Prostate gland (tissue), 2 donors: Measurements from ENCODE around the gene ELFN1. TPM values are rescaled to one million over a fixed set of nuclear protein-coding genes. Genes with fewer than 3 reads are reported as not detected.

Experiments
- DNase-seq: peaks from one replicate; pipeline ENCODE4 v3.0.0-alpha.2; 2019; ENCODE audit warnings: low spot score
- H3K27ac ChIP-seq, 2 donors: fragments of 200-600 bp; sonication (generic); 2 replicates each; pipeline ENCODE4 v1.5.1; 2017 to 2019
- H3K27me3 ChIP-seq: fragments of 200-600 bp; sonication (generic); replicated peaks from 2 replicates; pipeline ENCODE4 v1.5.1; 2019; ENCODE audit not compliant: insufficient read depth
- H3K36me3 ChIP-seq, 2 donors: fragments of 200-600 bp; sonication (generic); 1 replicate in 1 of 2; 2 replicates in 1 of 2; pipeline versions ENCODE4 v1.5.1 to v1.8.1; 2017 to 2019
- H3K4me1 ChIP-seq: fragments of 200-600 bp; sonication (generic); replicated peaks from 2 replicates; pipeline ENCODE4 v1.5.1; 2019
- H3K4me3 ChIP-seq, 2 donors: fragments of 200-600 bp; sonication (generic); 2 replicates each; pipeline ENCODE4 v1.5.1; 2017 to 2019
- H3K9me3 ChIP-seq: fragments of 200-600 bp; sonication (generic); 2 replicates; pipeline ENCODE4 v1.5.1; 2017
- CTCF ChIP-seq, 4 experiments: fragments of 200-600 bp in 2 of 4; fragments of 450-650 bp in 2 of 4; sonication (generic) in 2 of 4; IDR thresholded peaks; 1 replicate in 3 of 4; 2 replicates in 1 of 4; pipeline ENCODE4 v1.5.1; 2016 to 2019; ENCODE audit warnings: antibody characterized with exemption in 4 of 4, mild to moderate bottlenecking in 2 of 4, moderate library complexity in 2 of 4
- POLR2A ChIP-seq: fragments of 450-650 bp; IDR thresholded peaks from one replicate; pipeline ENCODE4 v1.6.1; 2016; ENCODE audit warnings: antibody characterized with exemption, mild to moderate bottlenecking
- POLR2AphosphoS5 ChIP-seq: sonication (generic); formaldehyde crosslinking; IDR thresholded peaks from one replicate; pipeline ENCODE4 v1.6.1; 2017; ENCODE audit warnings: antibody characterized with exemption
- WGBS: methylation state at CpG from one replicate; pipeline ENCODE4 v1.1.5; 2018; 5-methylcytosine and 5-hydroxymethylcytosine counted together
- intact Hi-C: fragments of 100-400 bp; cut with DNase I; formaldehyde crosslinking; loops from one replicate; pipeline ENCODE4 v1.14.2; 2022
- total RNA-seq, 2 donors: library from RNA; depleted of rRNA; stranded (reverse); fragments of >200 nt; gene quantifications; one replicate each; pipeline ENCODE4 v1.1.0, GENCODE V29; 2016

Gene ELFN1
- total RNA-seq, 2 donors from 2014 or later = 2.0 to 3.0 TPM

GRCh38 chr7:1676550-1677078, 6.5 kb downstream of the ELFN1 start:
- H3K27ac ChIP-seq = no peak overlapping the region
- intact Hi-C loops = no loop called here
- no peak for TF ChIP-seq POLR2A
- no peak for TF ChIP-seq CTCF (IDR thresholded peaks at IDR 0.05)
- no peak for TF ChIP-seq POLR2AphosphoS5
- 81% methylated on average over 23 of the region's 23 CpGs for WGBS
- peaks cover 4% of the 10 kb centered on the region for H3K27me3 ChIP-seq
- no peaks in the 10 kb centered on the region for H3K9me3 ChIP-seq
- H3K4me3 ChIP-seq = no peak overlapping the region
- H3K36me3 ChIP-seq = no peaks in the 10 kb centered on the region
- no peaks in the 10 kb centered on the region for H3K4me1 ChIP-seq
- DNase-seq = no peak

GRCh38 chr7:1677206-1678080, 7.4 kb downstream of the ELFN1 start:
- Histone ChIP-seq H3K27me3 (peaks cover 4% of the 10 kb centered on the region), H3K4me3 (no peak overlapping the region), H3K27ac (no peak overlapping the region), H3K4me1 (no peaks in the 10 kb centered on the region), H3K36me3 (no peaks in the 10 kb centered on the region), H3K9me3 (no peaks in the 10 kb centered on the region)
- no peak for DNase-seq
- TF ChIP-seq CTCF (IDR thresholded peaks at IDR 0.05) (no peak), POLR2AphosphoS5 (no peak), POLR2A (no peak)
- 80% methylated on average over 25 of the region's 25 CpGs for WGBS
- intact Hi-C loops = no loop called here

- no peak for DNase-seq
- H3K27me3 ChIP-seq = peaks cover 4% of the 10 kb centered on the region
- no peaks in the 10 kb centered on the region for H3K9me3 ChIP-seq
- no peak overlapping the region for H3K4me3 ChIP-seq
- no peaks in the 10 kb centered on the region for H3K36me3 ChIP-seq
- intact Hi-C loops = no loop called here
- H3K4me1 ChIP-seq = no peaks in the 10 kb centered on the region
- TF ChIP-seq POLR2A (no peak), CTCF (IDR thresholded peaks at IDR 0.05) (no peak), POLR2AphosphoS5 (no peak)
- WGBS = 92% methylated on average over 13 of the region's 13 CpGs
- no peak overlapping the region for H3K27ac ChIP-seq
These were observed 8.0 kb downstream of the ELFN1 start for GRCh38 chr7:1678081-1678543.

GRCh38 chr7:1678571-1679325, 8.7 kb downstream of the ELFN1 start:
- Histone ChIP-seq H3K27ac (no peak overlapping the region), H3K9me3 (no peaks in the 10 kb centered on the region), H3K4me3 (no peak overlapping the region), H3K36me3 (no peaks in the 10 kb centered on the region), H3K4me1 (no peaks in the 10 kb centered on the region), H3K27me3 (peaks cover 4% of the 10 kb centered on the region)
- 91% methylated on average over 30 of the region's 30 CpGs for WGBS
- intact Hi-C loops = no loop called here
- TF ChIP-seq POLR2AphosphoS5 (no peak), CTCF (IDR thresholded peaks at IDR 0.05) (no peak), POLR2A (no peak)
- DNase-seq = no peak
